Measurements from ENCODE around the gene TLE7.

DNA sequence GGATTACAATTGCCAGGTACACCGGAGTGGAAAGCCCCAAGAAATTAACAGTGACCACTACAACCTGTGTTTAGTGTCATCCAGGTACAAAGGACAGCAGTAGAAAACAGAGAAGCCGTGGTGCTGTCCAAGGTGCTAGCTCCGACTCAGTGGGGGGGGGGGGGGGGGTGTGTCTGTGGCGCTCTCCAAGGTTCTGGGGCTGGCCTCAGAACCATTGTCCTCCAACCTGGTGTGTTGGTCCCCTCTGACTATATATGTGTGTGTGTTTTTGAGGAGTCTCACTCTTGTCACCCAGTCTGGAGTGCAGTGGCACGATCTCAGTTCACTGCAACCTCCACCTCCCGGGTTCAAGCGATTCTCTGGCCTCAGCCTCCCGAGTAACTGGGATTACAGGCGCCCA lies 26.0 kb upstream of the TLE7 start:
- no peak for TF ChIP-seq PRDM1 (tag by site-specific recombination; IDR thresholded peaks at IDR 0.05)
- TF ChIP-seq, protein P1, sequence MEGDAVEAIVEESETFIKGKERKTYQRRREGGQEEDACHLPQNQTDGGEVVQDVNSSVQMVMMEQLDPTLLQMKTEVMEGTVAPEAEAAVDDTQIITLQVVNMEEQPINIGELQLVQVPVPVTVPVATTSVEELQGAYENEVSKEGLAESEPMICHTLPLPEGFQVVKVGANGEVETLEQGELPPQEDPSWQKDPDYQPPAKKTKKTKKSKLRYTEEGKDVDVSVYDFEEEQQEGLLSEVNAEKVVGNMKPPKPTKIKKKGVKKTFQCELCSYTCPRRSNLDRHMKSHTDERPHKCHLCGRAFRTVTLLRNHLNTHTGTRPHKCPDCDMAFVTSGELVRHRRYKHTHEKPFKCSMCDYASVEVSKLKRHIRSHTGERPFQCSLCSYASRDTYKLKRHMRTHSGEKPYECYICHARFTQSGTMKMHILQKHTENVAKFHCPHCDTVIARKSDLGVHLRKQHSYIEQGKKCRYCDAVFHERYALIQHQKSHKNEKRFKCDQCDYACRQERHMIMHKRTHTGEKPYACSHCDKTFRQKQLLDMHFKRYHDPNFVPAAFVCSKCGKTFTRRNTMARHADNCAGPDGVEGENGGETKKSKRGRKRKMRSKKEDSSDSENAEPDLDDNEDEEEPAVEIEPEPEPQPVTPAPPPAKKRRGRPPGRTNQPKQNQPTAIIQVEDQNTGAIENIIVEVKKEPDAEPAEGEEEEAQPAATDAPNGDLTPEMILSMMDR (tag by site-specific recombination; IDR thresholded peaks at IDR 0.05), result no peak
- no peak for TF ChIP-seq ZNF843 (tag by site-specific recombination; IDR thresholded peaks at IDR 0.05)
- TF ChIP-seq ZNF16 (tag by site-specific recombination; IDR thresholded peaks at IDR 0.05; ENCODE audit: low read depth), result no peak
- TF ChIP-seq ZNF792 (tag by site-specific recombination; IDR thresholded peaks at IDR 0.05), result no peak
- no peak for TF ChIP-seq ZNF48 (tag by site-specific recombination; IDR thresholded peaks at IDR 0.05)
- no peak for TF ChIP-seq ZNF274 (IDR thresholded peaks at IDR 0.05; ENCODE audit: low read length)
- no peak for TF ChIP-seq ZNF274 (tag by site-specific recombination; IDR thresholded peaks at IDR 0.05; ENCODE audit: borderline replicate concordance)
- TF ChIP-seq RBAK (tag by site-specific recombination; IDR thresholded peaks at IDR 0.05), result no peak
- no peak for TF ChIP-seq SP2 (tag by site-specific recombination; IDR thresholded peaks at IDR 0.05)
- TF ChIP-seq, protein P2, sequence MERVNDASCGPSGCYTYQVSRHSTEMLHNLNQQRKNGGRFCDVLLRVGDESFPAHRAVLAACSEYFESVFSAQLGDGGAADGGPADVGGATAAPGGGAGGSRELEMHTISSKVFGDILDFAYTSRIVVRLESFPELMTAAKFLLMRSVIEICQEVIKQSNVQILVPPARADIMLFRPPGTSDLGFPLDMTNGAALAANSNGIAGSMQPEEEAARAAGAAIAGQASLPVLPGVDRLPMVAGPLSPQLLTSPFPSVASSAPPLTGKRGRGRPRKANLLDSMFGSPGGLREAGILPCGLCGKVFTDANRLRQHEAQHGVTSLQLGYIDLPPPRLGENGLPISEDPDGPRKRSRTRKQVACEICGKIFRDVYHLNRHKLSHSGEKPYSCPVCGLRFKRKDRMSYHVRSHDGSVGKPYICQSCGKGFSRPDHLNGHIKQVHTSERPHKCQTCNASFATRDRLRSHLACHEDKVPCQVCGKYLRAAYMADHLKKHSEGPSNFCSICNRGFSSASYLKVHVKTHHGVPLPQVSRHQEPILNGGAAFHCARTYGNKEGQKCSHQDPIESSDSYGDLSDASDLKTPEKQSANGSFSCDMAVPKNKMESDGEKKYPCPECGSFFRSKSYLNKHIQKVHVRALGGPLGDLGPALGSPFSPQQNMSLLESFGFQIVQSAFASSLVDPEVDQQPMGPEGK (tag by site-specific recombination; IDR thresholded peaks at IDR 0.05), result no peak
- no peak for TF ChIP-seq ZBTB7A (tag by site-specific recombination; IDR thresholded peaks at IDR 0.05; ENCODE audit: low read depth)
- TF ChIP-seq, protein P3, sequence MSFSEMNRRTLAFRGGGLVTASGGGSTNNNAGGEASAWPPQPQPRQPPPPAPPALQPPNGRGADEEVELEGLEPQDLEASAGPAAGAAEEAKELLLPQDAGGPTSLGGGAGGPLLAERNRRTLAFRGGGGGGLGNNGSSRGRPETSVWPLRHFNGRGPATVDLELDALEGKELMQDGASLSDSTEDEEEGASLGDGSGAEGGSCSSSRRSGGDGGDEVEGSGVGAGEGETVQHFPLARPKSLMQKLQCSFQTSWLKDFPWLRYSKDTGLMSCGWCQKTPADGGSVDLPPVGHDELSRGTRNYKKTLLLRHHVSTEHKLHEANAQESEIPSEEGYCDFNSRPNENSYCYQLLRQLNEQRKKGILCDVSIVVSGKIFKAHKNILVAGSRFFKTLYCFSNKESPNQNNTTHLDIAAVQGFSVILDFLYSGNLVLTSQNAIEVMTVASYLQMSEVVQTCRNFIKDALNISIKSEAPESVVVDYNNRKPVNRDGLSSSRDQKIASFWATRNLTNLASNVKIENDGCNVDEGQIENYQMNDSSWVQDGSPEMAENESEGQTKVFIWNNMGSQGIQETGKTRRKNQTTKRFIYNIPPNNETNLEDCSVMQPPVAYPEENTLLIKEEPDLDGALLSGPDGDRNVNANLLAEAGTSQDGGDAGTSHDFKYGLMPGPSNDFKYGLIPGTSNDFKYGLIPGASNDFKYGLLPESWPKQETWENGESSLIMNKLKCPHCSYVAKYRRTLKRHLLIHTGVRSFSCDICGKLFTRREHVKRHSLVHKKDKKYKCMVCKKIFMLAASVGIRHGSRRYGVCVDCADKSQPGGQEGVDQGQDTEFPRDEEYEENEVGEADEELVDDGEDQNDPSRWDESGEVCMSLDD (tag by site-specific recombination; IDR thresholded peaks at IDR 0.05), result no peak
- no peak for TF ChIP-seq OVOL3 (tag by site-specific recombination; IDR thresholded peaks at IDR 0.05)
- no peak for TF ChIP-seq GFI1B (tag by site-specific recombination; IDR thresholded peaks at IDR 0.05)

All from HEK293 (cell line).